ENCODE data around the gene FRYL.
"Not testable (repeated sequence)": the region's sequence is repeated elsewhere in the genome, so short reads cannot be mapped to it uniquely, and the experiment has no call there.

FRYL gene

DNA sequence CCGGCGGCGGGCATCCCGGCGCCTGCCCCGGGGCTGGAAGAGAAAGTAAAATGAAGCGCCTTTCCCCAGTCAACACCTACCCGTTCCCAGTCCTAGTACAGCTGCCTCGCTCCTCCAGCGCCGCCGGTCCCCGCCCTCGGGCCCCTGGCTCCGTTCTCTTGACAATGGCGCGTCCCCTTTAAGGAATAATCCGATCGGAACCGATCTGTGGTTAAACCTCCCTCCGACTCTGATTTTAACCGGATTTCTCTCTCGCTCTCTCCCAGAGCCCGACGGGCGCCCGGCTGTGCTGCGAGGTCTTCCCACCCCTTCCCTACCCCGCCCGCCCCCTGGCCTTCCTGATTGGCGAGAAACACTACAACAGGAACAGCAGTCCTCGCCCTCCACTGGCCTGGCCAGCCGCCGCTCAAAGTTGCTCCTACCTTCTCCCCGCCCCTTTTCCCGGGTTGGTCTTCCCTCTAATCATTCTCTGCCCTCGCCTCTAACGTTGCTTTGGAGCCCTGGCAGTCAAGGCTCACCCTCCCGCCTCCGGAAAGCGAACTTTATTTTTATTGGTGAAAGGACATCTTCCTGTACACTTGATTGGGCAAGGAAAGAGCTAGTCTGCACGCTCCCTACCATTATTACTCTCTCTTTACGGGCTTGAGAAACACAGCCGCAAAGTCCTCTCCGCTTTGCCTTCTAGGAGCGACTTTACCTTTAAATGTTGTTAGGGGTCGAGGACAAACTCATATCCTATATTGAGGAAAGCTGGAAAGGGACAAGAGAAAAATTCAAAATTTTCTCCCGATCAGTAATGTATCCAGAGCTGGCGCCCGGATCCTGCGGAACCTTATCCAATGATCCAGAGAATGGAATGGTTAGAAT lies at the start of gene FRYL:
FRYL (minus strand) TSS at position 282 of the 867 bp plus-strand sequence. CDS start 145,869 bp downstream, outside the sequence.
- DNase-seq (ENCODE audit: low read depth in 2 of 2, low spot score in 1 of 2): peak; percentile 88 to 93

DNA sequence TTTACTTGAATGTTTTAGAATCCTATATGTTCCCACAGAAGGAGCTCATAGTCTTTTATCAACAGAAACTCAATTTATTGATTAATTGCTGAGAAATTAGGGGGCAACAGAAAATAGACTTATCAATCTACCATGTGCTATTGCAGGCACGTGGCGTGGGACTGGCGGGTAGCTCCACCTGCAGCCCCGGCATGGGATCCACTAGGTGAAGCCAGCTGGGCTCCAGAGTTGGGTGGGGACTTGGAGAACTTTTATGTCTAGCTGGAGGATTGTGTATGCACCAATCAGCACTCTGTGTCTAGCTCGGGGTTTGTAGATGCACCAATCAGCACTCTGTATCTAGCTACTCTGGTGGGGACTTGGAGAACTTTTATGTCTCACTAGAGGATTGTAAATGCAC lies 47.5 kb upstream of the FRYL start:
- no peak for DNase-seq (ENCODE audit: low read depth in 2 of 2, low spot score in 1 of 2)

DNA sequence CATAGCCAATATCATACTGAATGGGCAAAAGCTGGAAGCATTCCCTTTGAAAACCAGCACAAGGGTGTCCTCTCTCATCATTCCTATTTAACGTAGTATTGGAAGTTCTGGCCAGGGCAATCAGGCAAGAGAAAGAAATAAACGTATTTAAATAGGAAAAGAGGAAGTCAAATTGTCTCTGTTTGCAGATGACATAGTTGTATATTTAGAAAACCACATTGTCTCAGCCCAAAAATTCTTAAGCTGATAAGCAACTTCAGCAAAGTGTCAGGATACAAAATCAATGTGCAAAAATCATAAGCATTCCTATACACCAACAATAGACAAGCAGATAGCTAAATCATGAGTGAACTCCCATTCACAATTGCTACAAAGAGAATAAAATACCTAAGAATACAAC lies 41.4 kb upstream of the FRYL start:
- DNase-seq (ENCODE audit: low read depth in 2 of 2, low spot score in 1 of 2): not testable (repeated sequence)

DNA sequence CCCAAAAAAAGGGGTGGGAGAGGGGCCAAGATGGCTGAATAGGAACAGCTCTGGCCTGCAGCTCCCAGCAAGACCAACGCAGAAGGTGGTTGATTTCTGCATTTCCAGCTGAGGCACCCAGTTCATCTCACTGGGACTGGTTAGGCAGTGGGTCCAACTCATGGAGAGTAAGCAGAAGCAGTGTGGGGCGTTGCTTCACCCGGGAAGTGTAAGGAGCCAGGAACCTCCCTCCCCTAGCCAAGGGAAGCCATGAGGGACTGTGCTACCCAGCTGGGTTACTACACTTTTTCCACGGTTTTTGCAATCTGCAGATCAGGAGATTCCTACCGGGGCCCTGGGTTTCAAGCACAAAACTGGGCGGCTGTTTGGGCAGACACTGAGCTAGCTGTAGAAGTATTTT lies 36.9 kb upstream of the FRYL start:
- DNase-seq (ENCODE audit: low read depth in 2 of 2, low spot score in 1 of 2): no peak

DNA sequence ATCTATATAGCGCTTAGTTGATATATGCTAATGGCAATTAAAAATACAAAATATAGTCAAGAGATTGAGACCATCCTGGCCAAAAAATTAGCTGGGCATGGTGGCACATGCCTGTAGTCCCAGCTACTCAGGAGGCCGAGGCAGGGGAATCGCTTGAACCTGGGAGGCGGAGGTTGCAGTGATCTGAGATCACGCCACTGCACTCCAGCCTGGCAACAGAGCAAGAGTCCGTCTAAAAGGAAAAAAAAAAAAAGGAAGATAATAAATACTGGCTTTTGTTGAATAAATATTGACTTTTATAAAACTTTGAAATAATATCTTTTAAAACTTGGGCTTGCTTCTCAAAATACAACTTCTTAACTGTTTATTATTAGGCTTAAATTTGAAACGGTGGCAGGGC lies 36.2 kb upstream of the FRYL start:
- DNase-seq (ENCODE audit: low read depth in 2 of 2, low spot score in 1 of 2): not testable (repeated sequence)

DNA sequence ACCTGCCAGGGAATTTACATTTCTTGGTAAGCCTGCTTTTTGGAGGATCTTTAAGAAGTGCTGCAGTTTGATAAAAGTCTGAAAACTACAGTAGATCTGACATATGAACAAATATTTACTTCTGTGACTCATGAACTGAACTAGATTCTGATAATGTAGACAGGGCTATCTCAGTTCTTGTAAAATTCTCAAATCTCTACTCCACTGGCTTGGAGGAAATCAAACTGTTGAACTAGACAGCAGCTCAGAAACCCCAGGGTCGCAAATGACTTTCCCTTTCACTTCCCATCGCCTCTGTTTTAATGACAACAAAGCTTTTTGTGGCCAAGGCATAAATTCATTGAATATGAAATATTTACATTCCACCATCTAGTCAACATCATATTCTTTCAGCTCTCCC lies 35.4 kb upstream of the FRYL start:
- DNase-seq (ENCODE audit: low read depth in 2 of 2, low spot score in 1 of 2): no peak

DNA sequence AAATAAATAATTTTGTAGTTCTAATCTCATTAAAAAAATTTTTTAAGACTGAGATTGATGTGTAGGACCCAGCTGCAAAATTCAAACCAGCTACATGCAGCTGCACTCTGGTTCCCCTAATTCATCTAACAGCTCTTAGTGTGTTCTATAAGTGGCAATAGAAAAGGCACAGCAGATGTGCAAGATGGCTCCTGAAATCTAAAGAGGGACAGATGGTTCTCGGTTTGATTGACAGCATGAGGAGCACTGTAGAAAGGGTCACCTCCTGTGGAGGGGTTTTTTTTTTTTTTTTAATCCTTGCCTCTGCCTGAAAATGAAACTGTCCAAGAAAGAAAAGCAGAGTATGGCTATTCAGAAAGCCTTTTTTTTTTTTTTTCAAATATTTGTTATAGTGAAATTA lies 33.9 kb upstream of the FRYL start:
- DNase-seq (ENCODE audit: low read depth in 2 of 2, low spot score in 1 of 2): no peak

DNA sequence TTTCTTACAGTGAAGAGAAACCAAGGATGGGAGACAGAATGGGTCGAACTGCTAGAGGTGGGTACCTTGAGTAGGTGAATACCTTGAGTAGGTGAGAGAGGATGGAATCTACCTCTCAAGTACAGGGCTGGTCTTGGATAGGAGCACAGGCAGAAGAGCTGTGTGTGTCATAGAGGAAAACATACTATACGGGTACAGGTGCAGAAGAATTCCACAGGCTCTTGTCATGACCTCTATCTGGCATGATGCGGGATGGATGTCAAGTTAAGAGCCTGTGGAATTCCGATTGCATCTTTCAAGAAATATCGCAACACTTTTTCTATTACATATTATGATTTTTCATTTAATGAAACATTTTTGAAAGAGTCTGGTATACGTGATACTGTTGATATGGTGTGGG lies 32.8 kb upstream of the FRYL start:
- DNase-seq (ENCODE audit: low read depth in 2 of 2, low spot score in 1 of 2): no peak

DNA sequence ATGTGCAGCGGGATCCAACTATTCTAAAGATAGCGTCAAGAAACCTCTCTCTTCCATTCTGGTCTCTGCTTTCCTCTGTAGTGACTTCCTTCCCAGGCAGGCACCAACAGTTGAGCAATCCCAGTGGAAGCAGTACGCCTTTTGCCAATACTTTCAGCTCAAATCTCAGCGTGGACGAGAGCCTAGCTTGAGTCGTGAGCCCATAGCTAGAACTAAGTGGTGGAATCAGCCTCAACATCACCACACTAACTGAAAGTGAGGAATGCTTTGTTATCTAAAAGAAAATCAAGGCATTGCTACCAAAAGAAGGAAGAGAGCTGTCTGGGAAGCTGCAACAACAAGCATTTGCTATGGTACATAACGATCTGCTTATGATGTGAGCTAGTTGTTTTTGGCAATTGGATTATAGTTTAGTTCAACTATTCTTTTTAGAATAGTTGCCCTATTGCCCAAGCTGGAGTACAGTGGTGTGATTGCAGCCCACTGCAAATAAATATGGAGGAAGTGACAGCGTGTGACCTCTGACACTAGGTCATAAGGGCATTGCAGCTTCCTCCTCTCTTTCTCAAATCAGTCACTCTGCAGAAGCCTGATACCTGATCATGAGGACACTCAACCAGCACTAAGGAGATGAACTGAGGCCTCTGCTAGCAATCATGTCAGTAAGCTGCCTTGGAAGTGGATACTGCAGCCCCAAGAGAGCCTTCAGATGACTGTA lies 24.7 kb upstream of the FRYL start:
- no peak for DNase-seq (ENCODE audit: low read depth in 2 of 2, low spot score in 1 of 2)

DNA sequence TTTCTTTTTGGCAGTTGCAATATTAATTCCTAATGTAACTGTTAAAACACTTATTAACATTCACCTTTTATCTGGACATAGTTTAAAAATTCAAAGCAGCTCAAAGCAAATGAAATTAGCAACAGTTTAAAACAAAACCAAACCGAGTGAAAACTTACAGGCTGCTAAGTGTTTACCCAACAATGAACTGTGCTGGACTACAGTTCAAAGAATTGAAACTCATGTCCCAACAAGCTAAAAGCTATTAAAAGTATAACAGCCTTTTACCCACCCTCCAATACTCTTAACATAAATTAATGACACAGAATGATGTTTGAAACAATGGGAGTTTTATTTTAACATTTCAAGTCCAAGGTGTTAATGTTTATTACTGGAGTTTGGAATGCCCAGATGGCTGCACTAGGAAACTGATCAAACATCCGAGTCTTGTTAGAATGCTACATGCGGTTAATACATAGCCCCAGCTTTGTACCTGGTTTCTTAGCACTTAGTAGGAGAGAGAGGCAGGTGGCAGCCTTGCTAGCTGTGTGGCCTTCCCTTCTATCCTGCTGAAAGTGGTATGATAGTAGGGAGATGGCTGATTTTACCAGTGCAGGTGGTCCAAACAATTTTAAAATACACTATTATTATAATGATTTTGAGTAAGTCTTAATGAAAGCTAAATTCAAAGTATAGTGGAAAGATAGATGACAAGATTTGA lies 21.1 kb upstream of the FRYL start:
- DNase-seq (ENCODE audit: low read depth in 2 of 2, low spot score in 1 of 2): no peak

DNA sequence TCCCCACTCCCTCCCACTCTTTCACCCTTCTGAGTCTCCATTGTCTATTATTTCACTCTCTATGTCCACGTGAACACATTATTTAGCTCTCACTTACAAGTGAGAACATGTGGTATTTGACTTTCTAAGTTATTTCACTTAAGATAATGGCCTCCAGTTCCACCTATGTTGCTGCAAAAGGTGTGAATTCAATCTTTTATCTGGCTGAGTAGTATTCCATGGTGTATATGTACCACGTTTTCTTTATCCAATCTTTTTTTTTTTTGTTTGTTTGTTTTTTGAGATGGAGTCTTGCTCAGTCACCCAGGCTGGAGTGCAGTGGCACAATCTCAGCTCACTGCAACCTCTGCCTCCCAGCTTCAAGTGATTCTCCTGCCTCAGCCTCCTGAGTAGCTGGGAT lies 20.1 kb upstream of the FRYL start:
- DNase-seq (ENCODE audit: low read depth in 2 of 2, low spot score in 1 of 2): not testable (repeated sequence)

DNA sequence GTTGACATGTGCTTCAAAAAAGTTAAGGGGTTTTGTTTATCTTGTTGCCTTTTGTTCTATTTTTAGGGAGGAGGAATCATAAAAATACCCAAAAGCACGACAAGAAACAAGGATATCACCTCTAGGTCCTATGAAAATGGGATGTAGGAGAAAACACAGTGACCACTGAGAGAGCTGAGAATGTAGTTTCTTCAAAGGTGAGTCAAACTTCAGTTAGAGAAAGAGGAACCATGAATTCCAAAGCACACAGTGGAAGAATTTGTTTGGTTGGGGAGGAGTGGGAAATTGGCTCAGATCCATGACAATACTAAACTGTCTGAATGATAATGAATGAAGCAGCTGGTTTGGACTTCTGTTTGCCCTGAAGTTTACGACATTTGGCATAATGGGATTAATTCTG lies 19.1 kb upstream of the FRYL start:
- DNase-seq (ENCODE audit: low read depth in 2 of 2, low spot score in 1 of 2): no peak

DNA sequence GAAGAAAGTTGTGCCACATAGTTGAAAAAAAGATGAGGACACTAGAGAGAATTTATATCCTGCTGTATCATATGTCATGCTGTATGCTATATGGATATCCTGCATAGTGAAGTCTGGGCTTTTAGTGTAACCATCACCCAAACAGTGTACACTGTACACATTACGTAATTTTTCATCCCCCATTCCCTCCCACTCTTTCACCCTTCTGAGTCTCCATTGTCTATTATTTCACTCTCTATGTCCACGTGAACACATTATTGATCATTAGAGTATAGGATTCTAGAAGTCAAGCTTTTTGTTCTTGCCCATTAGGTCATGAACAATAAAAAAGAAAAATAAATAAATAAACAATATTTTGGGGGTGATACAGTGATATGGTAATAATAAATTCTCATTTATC lies 18.0 kb upstream of the FRYL start:
- no peak for DNase-seq (ENCODE audit: low read depth in 2 of 2, low spot score in 1 of 2)

DNA sequence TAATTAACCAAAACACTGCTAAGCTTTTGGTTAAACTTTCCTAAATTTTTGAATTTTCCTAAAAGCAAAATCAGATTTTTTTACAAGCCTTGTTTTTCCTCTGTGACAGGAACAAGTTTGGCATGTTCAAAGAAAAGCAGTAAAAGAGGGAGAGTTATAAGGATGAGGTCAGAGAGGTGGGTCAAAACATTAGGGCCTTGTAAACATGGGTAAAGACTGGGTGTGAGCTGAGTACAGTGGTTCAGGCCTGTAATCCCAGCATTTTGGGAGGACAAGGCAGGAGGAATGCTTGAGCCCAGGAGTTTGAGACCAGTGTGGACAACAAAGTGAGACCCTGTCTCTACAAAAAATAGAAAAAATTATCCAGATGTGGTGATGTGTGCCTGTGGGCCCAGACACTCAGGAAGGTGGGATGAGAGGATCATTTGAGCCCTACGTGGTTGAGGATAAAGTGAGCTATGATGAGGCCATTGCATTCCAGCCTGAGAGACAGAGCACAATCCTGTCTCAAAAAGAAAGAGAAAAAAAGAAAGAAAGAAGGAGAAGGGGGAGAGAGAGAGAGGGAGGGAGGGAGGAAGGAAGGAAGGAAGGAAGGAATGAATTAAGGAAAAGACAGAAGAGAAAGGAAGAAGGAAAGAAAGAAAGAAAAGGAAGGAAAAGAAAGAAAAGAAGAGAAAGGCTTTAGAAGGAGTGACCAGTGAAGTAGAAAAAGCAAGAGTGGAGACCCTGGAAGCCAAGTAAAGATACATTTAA lies 17.0 kb upstream of the FRYL start:
- no peak for DNase-seq (ENCODE audit: low read depth in 2 of 2, low spot score in 1 of 2)

DNA sequence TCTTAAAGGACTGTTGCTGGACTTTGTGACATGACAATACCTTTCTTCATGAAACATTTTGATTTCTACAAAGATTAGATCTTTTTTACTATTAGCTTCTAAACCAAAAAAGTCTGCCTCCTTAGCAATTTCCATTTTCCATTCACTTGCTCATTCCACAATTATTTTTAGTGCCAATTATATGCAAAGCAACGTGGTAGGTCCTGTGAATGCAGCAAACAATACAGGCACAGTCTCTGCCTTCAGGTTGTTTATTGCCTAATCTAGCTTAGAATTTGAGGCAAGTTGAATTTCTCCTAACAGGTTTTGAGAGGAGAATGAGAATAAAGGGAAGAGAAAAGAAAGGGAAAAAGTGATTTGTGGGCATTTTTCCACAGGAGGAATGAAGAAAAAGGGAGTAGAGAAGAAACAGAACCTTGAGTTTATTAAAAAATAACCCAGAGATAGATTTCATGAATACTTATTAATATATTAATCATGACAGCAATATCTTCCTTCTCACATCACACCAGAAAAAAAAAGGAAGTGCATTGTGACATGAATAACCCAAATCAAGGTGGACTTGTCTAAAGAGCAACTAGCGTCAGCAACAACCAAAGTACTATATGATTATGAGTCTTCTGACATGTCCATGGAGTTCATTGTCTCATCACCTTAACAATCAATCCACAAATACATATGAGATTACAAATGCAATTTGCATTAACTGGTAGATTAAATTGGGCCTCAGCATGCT lies 16.3 kb upstream of the FRYL start:
- no peak for DNase-seq (ENCODE audit: low read depth in 2 of 2, low spot score in 1 of 2)

DNA sequence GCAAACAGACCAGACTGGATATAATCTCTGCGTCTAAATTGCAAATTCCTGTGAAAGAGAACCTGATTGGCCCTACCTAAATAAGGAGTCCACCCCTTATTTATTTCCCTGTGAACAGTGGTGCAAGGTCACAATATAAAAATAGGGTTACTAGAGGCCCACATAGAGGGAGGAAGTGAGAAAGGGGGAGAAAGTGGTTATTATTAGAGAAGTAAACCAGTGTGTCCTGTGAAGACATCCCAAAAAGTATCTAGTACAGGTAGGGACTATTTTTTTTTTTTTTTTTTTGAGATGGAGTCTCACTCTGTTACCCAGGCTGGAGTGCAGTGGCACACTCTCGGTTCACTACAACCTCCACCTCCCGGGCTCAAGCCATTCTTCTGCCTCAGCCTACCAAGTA lies 15.0 kb upstream of the FRYL start:
- DNase-seq (ENCODE audit: low read depth in 2 of 2, low spot score in 1 of 2): no peak

DNA sequence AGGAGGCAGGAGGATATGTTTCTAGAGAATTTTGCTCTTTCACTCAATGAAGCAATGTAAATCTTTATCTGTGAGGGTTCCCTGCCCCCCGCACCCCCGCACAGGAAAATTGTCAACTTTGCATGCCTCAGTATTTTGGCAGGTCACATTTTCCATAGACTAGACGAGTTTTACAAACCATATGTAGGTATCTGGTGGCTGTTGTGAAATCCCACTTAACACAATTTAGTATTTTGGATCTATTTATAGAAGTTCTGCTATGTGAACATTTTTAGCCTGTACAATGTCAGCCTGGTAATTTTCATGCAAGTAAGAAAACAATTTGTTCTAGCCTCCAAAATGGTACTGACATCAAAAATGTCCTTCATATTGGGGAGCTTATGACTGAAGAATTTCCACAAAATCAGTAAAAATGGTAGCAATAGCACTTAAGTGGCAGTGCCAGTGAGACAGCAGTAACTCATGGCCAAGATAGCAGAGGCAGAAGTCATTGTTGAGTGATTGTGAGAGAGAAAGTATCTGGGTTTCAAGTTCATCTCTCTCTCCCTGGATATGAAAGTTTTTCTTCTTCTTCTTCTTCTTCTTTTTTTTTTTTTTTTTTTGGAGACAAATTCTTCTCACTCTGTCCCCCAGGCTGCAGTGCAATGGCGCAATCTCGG lies 12.4 kb upstream of the FRYL start:
- no peak for DNase-seq (ENCODE audit: low read depth in 2 of 2, low spot score in 1 of 2)

DNA sequence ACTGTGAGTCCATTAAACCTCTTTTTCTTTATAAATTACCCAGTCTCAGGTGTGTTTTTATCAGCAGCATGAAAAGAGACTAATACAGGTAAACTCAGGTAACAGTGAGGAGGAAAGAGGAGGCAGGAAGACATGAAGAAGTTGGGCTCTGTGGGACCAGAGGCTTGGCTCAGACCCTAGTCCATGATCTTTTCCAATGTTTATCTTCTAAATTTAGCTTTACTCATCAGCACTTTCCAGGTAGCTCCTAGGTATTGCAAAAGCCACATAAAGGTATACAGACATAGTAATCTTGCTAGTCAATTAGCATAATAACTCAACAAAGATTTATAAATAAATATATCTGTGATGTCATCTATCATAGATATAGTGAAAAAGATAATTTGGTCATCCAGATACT lies 11.2 kb upstream of the FRYL start:
- DNase-seq (ENCODE audit: low read depth in 2 of 2, low spot score in 1 of 2): no peak

DNA sequence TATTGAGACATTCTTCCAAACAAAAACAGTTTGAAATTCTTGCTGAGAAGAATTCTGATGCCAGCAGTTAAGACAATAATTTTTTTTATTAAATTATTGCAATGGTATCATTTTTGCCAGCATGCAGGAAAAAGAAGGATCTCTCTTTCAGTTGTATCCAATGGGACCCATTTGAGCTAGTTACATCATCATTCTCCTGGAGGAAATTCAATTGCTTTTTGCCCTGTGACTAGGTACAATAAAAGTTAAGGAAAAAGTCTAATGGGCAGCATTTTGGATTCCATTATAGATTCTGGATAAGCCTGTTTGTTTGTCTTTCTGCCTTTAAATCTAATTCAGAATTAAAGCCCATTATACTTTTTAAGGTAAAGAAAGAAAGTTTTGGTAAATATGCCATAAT lies 10.5 kb upstream of the FRYL start:
- DNase-seq (ENCODE audit: low read depth in 2 of 2, low spot score in 1 of 2): no peak

DNA sequence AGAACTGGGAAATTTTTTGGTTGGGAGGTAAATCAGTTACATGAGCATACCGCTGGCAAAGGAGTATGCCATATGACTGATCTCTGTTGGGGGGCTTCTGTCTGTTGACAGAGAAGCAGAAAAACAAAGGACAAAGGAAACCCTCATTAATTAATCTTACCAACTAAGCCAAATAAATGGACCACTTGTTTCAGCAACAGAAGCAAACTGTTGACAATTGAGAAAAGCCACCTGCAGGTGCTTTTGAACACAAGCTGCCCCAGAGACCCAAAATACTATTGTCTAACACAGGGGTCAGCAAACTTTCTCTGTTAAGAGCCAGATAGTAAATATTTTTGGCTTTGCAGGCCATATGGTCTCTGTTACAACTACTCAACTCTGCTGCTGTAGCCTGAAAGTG lies 7.0 kb upstream of the FRYL start:
- DNase-seq (ENCODE audit: low read depth in 2 of 2, low spot score in 1 of 2): no peak
